Neural crest cell (in vitro differentiated cells): ENCODE data around the gene GARS1. TPM values are rescaled to one million over a fixed set of nuclear protein-coding genes. Genes with fewer than 3 reads are reported as not detected.
A peak's percentile ranks its signal among the peaks of the same experiment; 100 is the strongest.
"Not testable (repeated sequence)": the region's sequence is repeated elsewhere in the genome, so short reads cannot be mapped to it uniquely, and the experiment has no call there.

Experiments used
- DNase-seq: peaks from one replicate; pipeline ENCODE4 v3.0.0; 2021; ENCODE audit warnings: low read depth, mixed read lengths, low spot score
- H3K27ac Mint-ChIP-seq: one replicate; pipeline ENCODE4 v1.8.0; 2021; ENCODE audit warnings: mild to moderate bottlenecking, mixed read lengths; ENCODE audit not compliant: unreplicated experiment
- H3K27me3 Mint-ChIP-seq: 2 replicates; pipeline ENCODE4 v1.8.0; 2021; ENCODE audit warnings: low read depth, mild to moderate bottlenecking, mixed read lengths
- H3K36me3 Mint-ChIP-seq: 2 replicates; pipeline ENCODE4 v1.8.0; 2021; ENCODE audit warnings: low read depth, mild to moderate bottlenecking, mixed read lengths
- H3K4me1 Mint-ChIP-seq: 2 replicates; pipeline ENCODE4 v1.8.0; 2021; ENCODE audit warnings: mixed read lengths
- H3K4me3 Mint-ChIP-seq: one replicate; pipeline ENCODE4 v1.8.0; 2021; ENCODE audit warnings: mild to moderate bottlenecking, mixed read lengths
- H3K9me3 Mint-ChIP-seq: 2 replicates; pipeline ENCODE4 v1.8.0; 2021; ENCODE audit warnings: mixed read lengths
- total RNA-seq: library from RNA; stranded (reverse); gene quantifications from 2 replicates; pipeline ENCODE4 v1.2.1, GENCODE V29; 2021
- TF ChIP-seq, protein P1 (sequence below): fragments of 200-600 bp; sonication (generic); conservative IDR thresholded peaks from 2 replicates; pipeline ENCODE4 v1.5.0; 2021; ENCODE audit warnings: antibody characterized with exemption, mild to moderate bottlenecking

The GARS1 gene
- total RNA-seq, 1 donor from 2014 or later, result 152 TPM

DNA sequence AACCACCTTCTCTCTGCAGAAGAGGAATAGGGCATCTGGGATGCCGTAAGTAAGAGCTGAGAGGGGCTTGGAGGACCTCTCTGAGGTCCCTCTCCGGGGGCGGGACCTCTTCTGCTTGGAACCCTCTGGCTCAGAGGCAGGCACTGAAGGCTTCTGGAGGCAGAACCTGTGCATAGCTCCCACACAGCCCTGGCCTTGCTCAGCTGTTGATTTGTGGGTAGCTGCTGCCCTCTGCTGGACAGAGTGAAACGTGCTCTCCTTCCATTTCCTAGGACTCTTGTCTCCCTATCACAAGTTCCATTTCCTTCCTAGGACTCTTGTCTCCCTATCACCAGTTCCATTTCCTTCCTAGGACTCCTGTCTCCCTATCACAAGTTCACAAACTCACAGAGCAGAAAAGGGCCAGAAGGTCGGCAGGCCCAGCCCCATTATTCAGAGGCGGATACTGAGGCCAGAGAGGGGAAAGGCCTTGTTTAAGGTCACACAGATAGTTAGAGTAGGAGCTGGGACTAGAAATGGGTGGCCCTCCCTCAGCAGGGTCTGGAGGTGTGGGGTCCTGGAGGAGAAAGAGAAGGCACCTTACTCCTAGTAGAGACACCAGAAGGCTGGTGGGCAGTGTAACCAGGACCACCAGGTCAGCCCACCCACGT lies 30.3 kb upstream of the GARS1 start:
- H3K27me3 Mint-ChIP-seq, result no peaks in the 10 kb centered on the region
- DNase-seq, result peak; percentile 87
- TF ChIP-seq, protein P1, sequence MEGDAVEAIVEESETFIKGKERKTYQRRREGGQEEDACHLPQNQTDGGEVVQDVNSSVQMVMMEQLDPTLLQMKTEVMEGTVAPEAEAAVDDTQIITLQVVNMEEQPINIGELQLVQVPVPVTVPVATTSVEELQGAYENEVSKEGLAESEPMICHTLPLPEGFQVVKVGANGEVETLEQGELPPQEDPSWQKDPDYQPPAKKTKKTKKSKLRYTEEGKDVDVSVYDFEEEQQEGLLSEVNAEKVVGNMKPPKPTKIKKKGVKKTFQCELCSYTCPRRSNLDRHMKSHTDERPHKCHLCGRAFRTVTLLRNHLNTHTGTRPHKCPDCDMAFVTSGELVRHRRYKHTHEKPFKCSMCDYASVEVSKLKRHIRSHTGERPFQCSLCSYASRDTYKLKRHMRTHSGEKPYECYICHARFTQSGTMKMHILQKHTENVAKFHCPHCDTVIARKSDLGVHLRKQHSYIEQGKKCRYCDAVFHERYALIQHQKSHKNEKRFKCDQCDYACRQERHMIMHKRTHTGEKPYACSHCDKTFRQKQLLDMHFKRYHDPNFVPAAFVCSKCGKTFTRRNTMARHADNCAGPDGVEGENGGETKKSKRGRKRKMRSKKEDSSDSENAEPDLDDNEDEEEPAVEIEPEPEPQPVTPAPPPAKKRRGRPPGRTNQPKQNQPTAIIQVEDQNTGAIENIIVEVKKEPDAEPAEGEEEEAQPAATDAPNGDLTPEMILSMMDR, result peak; percentile 91
- H3K27ac Mint-ChIP-seq, result no peak overlapping the region
- no peaks in the 10 kb centered on the region for H3K9me3 Mint-ChIP-seq
- H3K4me3 Mint-ChIP-seq, result no peak overlapping the region
- no peaks in the 10 kb centered on the region for H3K36me3 Mint-ChIP-seq
- H3K4me1 Mint-ChIP-seq, result peaks cover 6% of the 10 kb centered on the region

DNA sequence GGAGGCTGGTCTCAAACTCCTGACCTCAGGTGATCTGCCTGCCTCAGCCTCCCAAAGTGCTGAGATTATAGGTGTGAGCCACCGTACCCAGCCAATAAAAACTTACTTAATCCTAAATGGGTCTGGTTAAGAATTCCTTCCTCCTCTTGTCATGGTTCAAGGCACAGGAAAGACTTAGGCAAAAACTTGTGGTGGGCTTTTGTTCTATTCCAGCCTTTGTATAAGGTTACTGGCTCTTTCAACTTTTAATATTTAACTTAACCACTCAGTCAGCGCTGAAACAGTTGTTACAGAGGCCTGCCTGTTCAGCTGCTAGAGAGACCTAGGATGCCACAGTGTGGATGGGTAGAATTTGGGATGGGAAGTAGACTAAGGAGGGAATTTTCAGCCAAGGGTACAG lies 28.1 kb upstream of the GARS1 start:
- Mint-ChIP-seq H3K27me3 (no peaks in the 10 kb centered on the region), H3K4me1 (peaks cover 6% of the 10 kb centered on the region), H3K27ac (no peak overlapping the region), H3K4me3 (no peak overlapping the region), H3K36me3 (peaks cover 11% of the 10 kb centered on the region), H3K9me3 (peaks cover 7% of the 10 kb centered on the region)
- TF ChIP-seq, protein P1, result no peak
- no peak for DNase-seq

GRCh38 chr7:30567081-30567480 lies 27.6 kb upstream of the GARS1 start:
- no peaks in the 10 kb centered on the region for H3K27me3 Mint-ChIP-seq
- DNase-seq, result no peak
- H3K36me3 Mint-ChIP-seq, result peaks cover 11% of the 10 kb centered on the region
- H3K4me1 Mint-ChIP-seq, result peaks cover 6% of the 10 kb centered on the region
- H3K4me3 Mint-ChIP-seq, result no peak overlapping the region
- H3K9me3 Mint-ChIP-seq, result peaks cover 7% of the 10 kb centered on the region
- TF ChIP-seq, protein P1, result no peak
- no peak overlapping the region for H3K27ac Mint-ChIP-seq

GRCh38 chr7:30570238-30570637 lies 24.4 kb upstream of the GARS1 start:
- Mint-ChIP-seq H3K36me3 (peaks cover 34% of the 10 kb centered on the region), H3K9me3 (peaks cover 16% of the 10 kb centered on the region)
- not testable (repeated sequence) for H3K27ac Mint-ChIP-seq, DNase-seq, H3K4me1 Mint-ChIP-seq, H3K4me3 Mint-ChIP-seq, H3K27me3 Mint-ChIP-seq

- Mint-ChIP-seq H3K4me3 (no peak overlapping the region), H3K4me1 (no peaks in the 10 kb centered on the region), H3K36me3 (peaks cover 52% of the 10 kb centered on the region), H3K27me3 (no peaks in the 10 kb centered on the region), H3K9me3 (peaks cover 25% of the 10 kb centered on the region), H3K27ac (no peak overlapping the region)
- no peak for DNase-seq
- TF ChIP-seq, protein P1, result no peak
Measured at GRCh38 chr7:30572212-30572841, 22.4 kb upstream of the GARS1 start.

DNA sequence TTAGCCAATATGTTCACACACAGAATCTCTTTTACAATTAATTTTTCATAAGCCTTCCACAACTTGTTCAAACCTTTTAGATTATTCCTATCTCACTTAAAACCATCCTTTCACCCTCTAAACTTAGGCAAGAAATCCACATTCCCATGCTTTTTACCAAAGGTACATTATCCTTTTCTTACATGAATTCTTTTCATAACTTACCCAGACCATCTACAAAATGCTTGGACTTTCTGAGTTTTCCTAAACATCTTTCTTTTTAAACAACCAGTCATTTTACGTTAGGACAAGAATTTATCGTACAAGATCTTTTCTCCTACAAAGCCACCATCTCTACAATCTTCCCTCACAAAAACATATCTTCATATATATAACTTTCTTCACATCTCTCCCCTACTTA lies 18.8 kb upstream of the GARS1 start:
- no peak overlapping the region for H3K4me3 Mint-ChIP-seq
- DNase-seq, result no peak
- H3K4me1 Mint-ChIP-seq, result no peaks in the 10 kb centered on the region
- H3K27me3 Mint-ChIP-seq, result no peaks in the 10 kb centered on the region
- H3K9me3 Mint-ChIP-seq, result peaks cover 35% of the 10 kb centered on the region
- TF ChIP-seq, protein P1, result no peak
- H3K36me3 Mint-ChIP-seq, result peaks cover 76% of the 10 kb centered on the region
- no peak overlapping the region for H3K27ac Mint-ChIP-seq
